GM04504 (cell line): ENCODE data around the gene ABCA10.

Experiments used
- DNase-seq: peaks from one replicate; pipeline ENCODE4 v3.0.0-alpha.2; 2012; ENCODE audit warnings: low read depth

ABCA10 gene

DNA sequence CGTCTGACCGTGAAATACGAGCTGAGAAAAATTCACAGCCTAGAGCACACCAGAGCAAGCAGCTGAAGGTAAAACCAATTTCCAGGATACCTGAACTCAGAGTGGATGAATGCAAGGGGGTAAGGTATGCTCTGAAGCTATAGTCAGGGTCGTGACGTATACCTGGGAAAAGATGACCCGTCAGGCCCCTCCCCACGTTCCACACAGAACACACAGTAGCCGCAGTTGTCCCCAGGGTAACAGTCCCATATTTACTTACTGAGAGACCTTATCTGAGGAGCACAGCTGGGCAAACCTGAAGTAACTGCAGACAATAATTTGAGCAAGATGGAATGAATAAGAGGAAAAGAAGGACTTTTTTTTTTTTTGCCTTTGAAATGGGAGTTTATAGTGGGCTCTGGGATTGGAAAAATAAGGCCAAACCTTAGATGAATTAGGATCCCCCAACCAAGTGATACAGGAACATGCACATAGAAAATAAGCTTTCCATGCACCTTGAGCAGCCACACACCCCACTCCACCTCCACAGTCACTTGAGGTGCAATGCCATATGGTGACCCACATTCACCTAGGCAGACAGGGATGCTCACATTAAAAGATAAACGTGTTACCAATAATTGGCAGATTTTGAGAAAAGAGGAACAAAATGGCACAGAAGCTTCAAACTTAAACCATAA lies 124.9 kb downstream of the ABCA10 start:
- DNase-seq: no peak

DNA sequence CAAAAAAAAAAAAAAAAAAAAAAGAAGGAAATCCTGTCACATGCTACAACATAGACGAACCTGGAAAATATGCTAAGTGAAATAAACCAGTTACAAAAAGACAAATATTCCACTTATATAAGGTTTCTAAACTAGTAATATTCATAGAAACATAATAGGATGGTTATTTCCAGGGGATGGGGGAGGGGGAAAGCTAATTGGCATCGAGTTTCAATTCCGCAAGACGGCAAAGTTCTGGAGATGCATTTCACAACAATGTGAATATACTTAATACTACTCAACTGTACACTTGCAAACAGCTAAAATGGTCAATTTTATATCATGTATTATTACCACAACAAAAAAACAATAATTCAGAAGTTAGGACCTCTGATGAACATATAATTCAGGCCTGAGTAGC lies 130.0 kb downstream of the ABCA10 start:
- no peak for DNase-seq
